Measurements from ENCODE around the gene ABCA9.
"Not testable (repeated sequence)": the region's sequence is repeated elsewhere in the genome, so short reads cannot be mapped to it uniquely, and the experiment has no call there.

The ABCA9 gene

GRCh38 chr17:68944435-68945035 lies 116.2 kb downstream of the ABCA9 start:
- DNase-seq, result no peak

GRCh38 chr17:68943812-68944182 lies 116.9 kb downstream of the ABCA9 start:
- DNase-seq, result not testable (repeated sequence)

DNA sequence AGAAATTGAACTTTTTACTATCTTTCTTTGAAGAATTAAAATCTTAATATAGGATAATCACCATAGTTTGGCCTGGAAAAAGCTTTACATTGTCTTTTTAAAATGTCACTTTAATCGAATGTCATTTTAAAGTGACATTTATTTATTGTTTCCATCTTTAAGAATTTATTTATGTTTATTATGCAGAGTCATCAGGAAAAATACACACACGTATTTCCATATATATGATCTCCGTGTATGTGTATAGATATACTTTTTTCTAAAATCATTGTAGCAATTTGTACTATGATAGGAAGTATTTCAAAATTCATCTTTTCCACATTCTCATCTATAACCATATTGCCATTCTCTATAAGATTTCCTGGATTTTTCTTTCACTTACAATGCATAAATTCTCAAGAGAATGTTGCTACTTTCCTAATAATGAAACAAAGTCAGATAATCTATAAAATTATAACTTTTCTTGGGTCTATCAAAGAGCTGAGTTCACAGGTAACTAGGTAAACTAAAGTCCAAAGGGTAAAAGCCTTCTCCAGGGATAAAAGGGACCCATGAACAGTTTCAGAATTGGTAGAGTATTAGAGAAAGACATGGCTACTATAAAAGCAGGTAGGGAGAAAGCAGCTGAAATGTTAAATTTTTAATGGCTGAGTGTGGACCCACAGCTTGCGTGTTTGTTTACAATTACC lies 117.5 kb downstream of the ABCA9 start:
- no peak for DNase-seq

- DNase-seq, result no peak
These were observed 118.3 kb downstream of the ABCA9 start for GRCh38 chr17:68942389-68942788.

DNA sequence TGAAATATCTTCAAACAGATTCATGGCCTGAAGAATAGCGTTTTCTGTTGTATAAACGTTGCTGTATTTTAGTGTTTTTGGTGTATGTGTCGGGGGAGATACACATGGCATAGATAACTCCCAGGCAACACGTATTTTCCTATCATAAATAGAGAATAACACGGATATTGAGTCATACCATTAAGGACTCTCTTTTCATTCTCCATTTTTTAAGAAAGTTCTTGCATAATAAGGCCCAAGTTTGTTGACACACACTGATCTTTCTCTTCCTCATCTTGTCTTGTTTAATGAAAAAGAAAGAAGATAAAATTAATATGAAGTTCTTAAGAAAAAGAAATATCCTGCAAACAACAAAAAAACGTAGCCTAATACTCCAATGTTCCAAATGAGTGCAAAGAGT lies 119.0 kb downstream of the ABCA9 start:
- DNase-seq, result no peak

DNA sequence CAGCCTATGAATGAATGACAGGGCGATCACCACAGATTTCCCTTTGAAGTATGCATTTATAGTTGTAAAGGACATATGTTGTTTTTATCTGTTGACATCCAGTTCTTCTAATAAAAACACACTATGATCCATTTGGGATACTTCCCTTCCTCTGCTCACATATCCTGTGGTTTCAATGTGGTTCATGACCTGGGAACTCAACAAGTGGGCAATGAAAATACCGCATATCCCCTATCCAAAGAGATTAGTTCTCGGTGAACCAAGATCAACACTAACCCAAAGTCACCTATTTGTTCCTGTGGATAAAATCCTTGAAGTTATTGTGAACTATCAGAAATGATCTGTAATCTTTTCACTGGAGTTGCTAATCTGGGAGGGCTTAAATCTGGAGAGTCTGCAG lies 121.5 kb downstream of the ABCA9 start:
- no peak for DNase-seq

GRCh38 chr17:68937890-68938514 lies 122.7 kb downstream of the ABCA9 start:
- DNase-seq, result no peak

- no peak for DNase-seq
These were observed 133.2 kb downstream of the ABCA9 start for GRCh38 chr17:68927516-68927915.

DNA sequence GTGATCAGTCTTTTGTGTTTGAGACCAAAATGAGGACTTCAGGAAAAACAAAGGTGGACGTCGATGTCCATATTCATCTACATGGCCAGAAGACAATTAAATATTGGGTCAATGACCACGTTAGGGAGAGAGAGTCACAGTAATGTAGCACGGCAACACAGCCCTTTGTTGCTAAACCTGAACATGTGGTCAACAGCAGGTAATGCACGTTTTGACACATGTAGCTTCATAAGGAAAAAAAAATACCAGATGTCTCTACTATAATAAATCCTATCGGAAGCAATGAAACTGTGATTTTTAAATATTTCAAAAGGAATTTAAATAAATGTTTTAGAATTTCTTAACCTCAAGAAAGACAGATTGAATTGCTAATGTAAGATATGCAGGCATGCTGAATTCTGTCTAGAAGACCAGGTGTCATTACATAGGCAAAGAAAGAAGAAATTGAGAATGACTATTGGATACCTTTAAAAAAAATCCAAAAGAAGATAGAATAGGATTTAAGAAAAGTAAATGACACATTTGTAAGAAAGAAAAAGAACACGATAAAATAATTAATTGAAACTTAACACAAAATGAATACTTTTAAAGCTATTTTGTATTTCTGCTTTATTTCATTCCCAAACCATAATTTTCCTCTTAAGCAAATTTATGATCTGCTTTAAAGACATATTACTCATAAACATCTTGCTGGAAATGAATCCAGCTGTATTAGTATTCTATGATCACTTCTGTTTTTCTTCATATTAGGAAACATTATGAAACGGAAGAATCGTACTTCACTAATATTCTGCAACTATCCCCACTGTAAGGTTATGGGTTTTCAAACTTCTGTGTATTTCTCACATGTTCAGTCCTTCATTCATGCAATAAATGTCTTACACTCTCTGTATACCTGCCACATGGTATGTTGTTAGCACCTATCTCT lies 135.7 kb downstream of the ABCA9 start:
- no peak for DNase-seq

Data from NCI-H524 treated with DMSO at 0.1 percent for 48 hours (cell line).